B cell (primary cell): Measurements from ENCODE around the gene LMNB1. TPM values are rescaled to one million over a fixed set of nuclear protein-coding genes. Genes with fewer than 3 reads are reported as not detected.

Source experiments
- polyA plus RNA-seq: library from polyadenylated mRNA; depleted of rRNA; stranded (reverse); fragments of >200 nt; gene quantifications from 2 replicates; pipeline ENCODE4 v1.2.3, GENCODE V29; 2012
- small RNA-seq: library from RNA; depleted of rRNA; stranded (forward); fragments of <200 nt; gene quantifications from one replicate; pipeline ENCODE3, GENCODE V24; 2012; ENCODE audit warnings: low replicate concordance, low read depth; ENCODE audit not compliant: insufficient read length
- total RNA-seq, 2 donors: library from RNA; stranded (reverse); fragments of 120-200 nt in 1 of 2; gene quantifications; 1 replicate in 1 of 2; 2 replicates in 1 of 2; pipeline versions ENCODE4 v1.2.3 to v1.2.4, GENCODE V29; 2013 to 2022

Gene LMNB1
- total and polyA plus RNA-seq, 2 donors (not counting 1 experiment from before 2014, with no cell fraction given): 10.5 to 25.1 TPM

Small RNAs within 50 kb of the gene (small RNA-seq; reads per million reads assigned to genes)
- gene RNU6-752P: not detected

Other genes with a start within 250 kb of the LMNB1 start
- 2.4 and 3.3 TPM in 2 replicates for gene ALDH7A1, start 181.9 kb upstream of the LMNB1 start, total RNA-seq
- gene ALDH7A1, start 181.9 kb upstream of the LMNB1 start, polyA plus RNA-seq: 0.78 and 1.3 TPM in 2 replicates
- gene PHAX, start 176.2 kb upstream of the LMNB1 start, total RNA-seq: 42.7 and 43.9 TPM in 2 replicates
- gene PHAX, start 176.2 kb upstream of the LMNB1 start, polyA plus RNA-seq: 6.7 and 7.1 TPM in 2 replicates